Mucosa of descending colon (tissue), 3 donors: Measurements from ENCODE around the gene SELENOW. TPM values are rescaled to one million over a fixed set of nuclear protein-coding genes. Genes with fewer than 3 reads are reported as not detected.
"Not testable (repeated sequence)": the region's sequence is repeated elsewhere in the genome, so short reads cannot be mapped to it uniquely, and the experiment has no call there.

ENCODE experiments used
- ATAC-seq: fragments of 200-7000 bp; cut with Tn5 transposase; one replicate; pipeline ENCODE4 v1.9.1; 2020; ENCODE audit warnings: mild to moderate bottlenecking, moderate library complexity
- DNase-seq, 3 donors: peaks; one replicate each; pipeline ENCODE4 v3.0.0-alpha.2; 2020
- H3K36me3 ChIP-seq: fragments of 200-600 bp; one replicate; pipeline ENCODE4 v1.8.0; 2021; ENCODE audit warnings: low read depth, mild to moderate bottlenecking
- H3K4me1 ChIP-seq: fragments of 200-600 bp; one replicate; pipeline ENCODE4 v1.8.0; 2021; ENCODE audit warnings: low read depth, mild to moderate bottlenecking
- H3K4me3 ChIP-seq: fragments of 200-600 bp; one replicate; pipeline ENCODE4 v1.8.0; 2021; ENCODE audit warnings: mild to moderate bottlenecking
- H3K9me3 ChIP-seq: fragments of 200-600 bp; one replicate; pipeline ENCODE4 v1.8.0; 2021; ENCODE audit warnings: mild to moderate bottlenecking
- intact Hi-C, 2 donors: fragments of 100-400 bp; cut with DNase I in 1 of 2; cut with micrococcal nuclease in 1 of 2; formaldehyde crosslinking; loops; one replicate each; pipeline versions ENCODE4 v1.11.0 to v1.11.1; 2022; cut with DNase I, micrococcal nuclease
- total RNA-seq, 3 donors: library from RNA; stranded (reverse); fragmentation: NEBNext Ultra II Directional in 2 of 3; extraction: Animal tissue kit (Norgen Biotek cat#: 25700) in 2 of 3; gene quantifications; one replicate each; pipeline versions ENCODE4 v1.2.1 to v1.2.4, GENCODE V29; 2021 to 2023
- TF ChIP-seq, protein P1 (sequence below): fragments of 200-600 bp; IDR thresholded peaks from one replicate; pipeline ENCODE4 v1.8.0; 2022; ENCODE audit warnings: antibody characterized with exemption, mild to moderate bottlenecking
- donor health status: DM: no; HTN: no; CAD: no; lungs with moderate emphysema.
- donor health status: DM: no; HTN: no; CAD: no.
- donor health status: DM: no; HTN: yes; CAD: no.

The SELENOW gene
- total RNA-seq, 3 donors from 2014 or later = 228 to 527 (median 281) TPM

DNA sequence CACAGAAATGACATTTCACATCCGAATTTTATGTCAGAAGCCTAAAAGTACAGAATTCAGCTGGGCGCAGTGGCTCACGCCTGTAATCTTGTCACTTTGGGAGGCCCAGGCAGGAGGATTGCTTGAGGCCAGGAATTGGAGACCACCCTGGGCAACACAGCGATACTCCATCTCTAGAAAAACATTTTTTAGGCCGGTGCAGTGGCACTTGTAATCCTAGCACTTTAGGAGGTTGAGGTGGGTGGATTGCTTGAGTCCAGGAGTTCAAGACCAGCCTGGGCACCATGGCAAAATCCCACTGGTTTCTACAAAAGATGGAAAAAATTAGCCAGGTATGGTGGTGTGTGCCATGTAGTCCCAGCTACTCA lies 17.9 kb upstream of the SELENOW start:
- TF ChIP-seq, protein P1, sequence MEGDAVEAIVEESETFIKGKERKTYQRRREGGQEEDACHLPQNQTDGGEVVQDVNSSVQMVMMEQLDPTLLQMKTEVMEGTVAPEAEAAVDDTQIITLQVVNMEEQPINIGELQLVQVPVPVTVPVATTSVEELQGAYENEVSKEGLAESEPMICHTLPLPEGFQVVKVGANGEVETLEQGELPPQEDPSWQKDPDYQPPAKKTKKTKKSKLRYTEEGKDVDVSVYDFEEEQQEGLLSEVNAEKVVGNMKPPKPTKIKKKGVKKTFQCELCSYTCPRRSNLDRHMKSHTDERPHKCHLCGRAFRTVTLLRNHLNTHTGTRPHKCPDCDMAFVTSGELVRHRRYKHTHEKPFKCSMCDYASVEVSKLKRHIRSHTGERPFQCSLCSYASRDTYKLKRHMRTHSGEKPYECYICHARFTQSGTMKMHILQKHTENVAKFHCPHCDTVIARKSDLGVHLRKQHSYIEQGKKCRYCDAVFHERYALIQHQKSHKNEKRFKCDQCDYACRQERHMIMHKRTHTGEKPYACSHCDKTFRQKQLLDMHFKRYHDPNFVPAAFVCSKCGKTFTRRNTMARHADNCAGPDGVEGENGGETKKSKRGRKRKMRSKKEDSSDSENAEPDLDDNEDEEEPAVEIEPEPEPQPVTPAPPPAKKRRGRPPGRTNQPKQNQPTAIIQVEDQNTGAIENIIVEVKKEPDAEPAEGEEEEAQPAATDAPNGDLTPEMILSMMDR = no peak
- DNase-seq = no peak
- Histone ChIP-seq H3K4me1 (peaks cover 12% of the 10 kb centered on the region), H3K4me3 (no peak overlapping the region), H3K36me3 (no peaks in the 10 kb centered on the region), H3K9me3 (no peaks in the 10 kb centered on the region)
- ATAC-seq = no peak
- intact Hi-C loops = no loop called here

DNA sequence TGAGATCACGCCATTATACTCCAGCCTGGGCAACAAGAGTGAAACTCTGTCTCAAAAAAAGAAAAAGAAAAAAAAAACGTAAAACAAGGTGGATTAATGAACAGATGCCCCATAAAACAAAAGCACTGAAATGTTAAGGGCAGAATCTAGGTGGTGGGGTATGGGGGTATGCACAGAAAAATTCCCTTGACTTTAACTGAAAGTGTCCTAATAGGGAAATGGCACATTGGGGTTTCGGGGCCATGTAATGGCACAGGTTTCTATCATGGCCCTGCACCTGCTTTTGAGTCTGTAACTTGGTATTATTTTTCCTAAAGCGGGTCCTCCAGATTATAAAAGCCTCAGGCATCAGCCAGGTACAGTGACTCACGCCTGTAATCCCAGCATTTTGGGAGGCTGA lies 16.9 kb upstream of the SELENOW start:
- peaks cover 12% of the 10 kb centered on the region for H3K4me1 ChIP-seq
- TF ChIP-seq, protein P1 = no peak
- H3K36me3 ChIP-seq = no peaks in the 10 kb centered on the region
- DNase-seq = no peak
- no peaks in the 10 kb centered on the region for H3K9me3 ChIP-seq
- no peak for ATAC-seq
- no peak overlapping the region for H3K4me3 ChIP-seq
- intact Hi-C loops = no loop called here

DNA sequence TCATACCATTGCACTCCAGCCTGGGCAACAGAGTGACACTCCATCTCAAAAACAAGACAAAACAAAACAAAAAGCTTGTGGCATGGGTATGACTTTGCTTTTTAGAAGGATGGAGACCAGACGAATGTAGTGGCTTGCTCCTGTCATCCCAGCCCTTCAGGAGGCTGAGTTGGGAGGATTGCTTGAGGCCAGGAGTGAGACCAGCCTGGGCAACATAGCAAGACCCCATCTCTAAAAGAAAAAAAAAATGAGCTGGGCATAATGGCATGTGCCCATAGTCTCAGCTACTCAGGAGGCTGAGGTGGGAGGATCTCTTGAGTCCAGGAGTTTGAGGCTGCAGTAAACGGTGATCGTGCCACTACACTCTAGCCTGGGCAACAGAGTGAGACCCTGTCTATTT lies 16.4 kb upstream of the SELENOW start:
- no peak overlapping the region for H3K4me3 ChIP-seq
- H3K9me3 ChIP-seq = no peaks in the 10 kb centered on the region
- intact Hi-C loops = no loop called here
- DNase-seq (no peak), ATAC-seq (no peak)
- TF ChIP-seq, protein P1 = no peak
- H3K4me1 ChIP-seq = peaks cover 7% of the 10 kb centered on the region
- no peaks in the 10 kb centered on the region for H3K36me3 ChIP-seq

DNA sequence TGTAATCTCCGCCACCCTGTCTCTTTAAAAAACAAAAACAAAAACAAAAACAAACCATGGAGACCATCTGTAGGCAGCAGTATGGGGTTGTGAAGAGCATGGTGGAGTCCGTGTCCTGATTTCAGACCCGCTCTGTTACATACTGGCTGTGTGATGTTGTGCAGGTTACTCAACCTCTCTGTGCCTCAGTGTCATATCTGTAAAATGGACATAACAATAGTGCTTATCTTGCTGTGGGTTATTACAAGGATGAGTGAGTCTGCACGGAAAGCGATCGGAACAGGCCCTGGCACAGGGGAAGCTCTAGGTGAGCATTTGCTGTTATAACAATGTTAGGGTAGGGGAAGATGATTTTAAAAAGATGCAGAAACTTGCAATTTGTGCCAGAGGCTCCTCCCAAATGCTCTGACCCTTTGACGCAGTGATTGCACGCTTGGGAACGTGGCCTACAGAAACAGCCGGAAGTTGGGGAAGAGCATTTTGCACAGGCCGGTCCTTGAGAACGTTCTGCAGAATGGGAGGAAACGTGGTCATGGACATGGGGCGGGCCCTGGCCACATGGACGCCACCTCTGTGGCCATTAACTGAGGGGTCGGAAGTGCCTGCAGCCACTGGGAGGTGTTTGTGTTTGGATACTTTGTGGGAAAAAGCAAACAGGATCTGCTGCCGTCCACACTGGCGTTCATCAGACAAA lies 15.7 kb upstream of the SELENOW start:
- TF ChIP-seq, protein P1 = no peak
- Histone ChIP-seq H3K4me3 (no peak overlapping the region), H3K36me3 (no peaks in the 10 kb centered on the region), H3K4me1 (peaks cover 4% of the 10 kb centered on the region), H3K9me3 (no peaks in the 10 kb centered on the region)
- ATAC-seq (no peak), DNase-seq (no peak)
- intact Hi-C loops = no loop called here

DNA sequence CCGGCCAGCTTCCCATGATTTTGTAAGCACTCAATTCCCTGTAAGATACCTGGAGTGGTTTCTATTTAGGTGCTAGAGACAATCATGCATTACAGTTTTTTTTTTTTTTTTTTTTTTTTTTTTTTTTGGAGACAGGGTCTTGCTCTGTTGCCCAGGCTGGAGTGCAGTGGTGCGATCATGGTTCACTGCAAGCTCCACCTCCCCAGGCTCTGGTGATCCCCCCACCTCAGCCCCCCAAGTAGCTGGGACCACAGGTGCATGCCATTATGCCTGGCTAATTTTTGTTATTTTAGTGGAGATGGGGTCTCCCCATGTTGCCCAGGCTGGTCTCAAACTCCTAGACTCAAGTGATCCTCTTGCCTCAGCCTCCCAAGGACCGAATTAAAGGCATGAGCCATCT lies 13.8 kb upstream of the SELENOW start:
- H3K9me3 ChIP-seq, H3K36me3 ChIP-seq, H3K4me3 ChIP-seq, DNase-seq, H3K4me1 ChIP-seq, ATAC-seq, intact Hi-C loops: not testable (repeated sequence)

DNA sequence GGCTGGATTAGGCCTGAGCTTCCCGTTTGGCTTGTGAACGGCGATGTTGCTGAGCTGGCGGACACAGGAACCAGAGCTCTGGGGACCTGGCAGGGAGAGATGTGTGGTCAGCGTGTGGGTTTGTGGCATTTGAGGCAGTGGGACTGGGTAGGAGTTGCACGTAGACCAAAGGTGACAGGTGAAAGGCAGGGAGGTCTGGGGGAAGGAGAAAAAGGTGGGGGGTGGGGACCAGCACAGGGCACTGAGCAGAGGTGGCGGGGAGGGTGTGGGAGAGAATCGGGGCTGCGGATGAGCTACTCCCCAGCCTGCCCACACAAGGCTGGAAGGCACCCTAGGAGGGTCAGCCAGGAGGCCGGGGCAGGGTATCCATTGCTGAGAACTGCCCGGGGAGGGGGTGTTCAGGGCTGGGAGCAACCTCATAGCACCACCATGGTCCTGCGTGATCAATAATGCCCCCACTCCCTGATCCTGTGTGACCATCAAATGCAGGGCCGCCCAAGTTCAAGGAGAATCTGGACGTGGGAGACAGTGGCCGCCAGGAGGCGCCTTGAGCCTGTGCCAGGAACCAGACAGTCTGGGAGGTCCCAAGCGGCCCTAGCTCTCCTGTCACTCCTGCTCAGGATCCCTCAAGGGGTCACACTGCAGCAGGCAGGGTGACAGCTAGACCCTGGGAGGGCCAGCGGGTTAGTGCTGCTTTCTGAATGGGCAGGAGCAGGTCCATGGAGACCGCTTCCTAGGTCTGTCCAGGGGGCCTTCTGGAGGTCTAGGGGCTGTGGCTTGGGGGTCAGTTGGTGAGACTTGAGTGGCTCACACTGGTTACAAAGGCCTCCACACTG lies 12.8 kb upstream of the SELENOW start:
- ATAC-seq = peak; percentile 86
- TF ChIP-seq, protein P1 = peak; percentile 81
- Histone ChIP-seq H3K4me3 (no peak overlapping the region), H3K36me3 (no peaks in the 10 kb centered on the region), H3K4me1 (no peaks in the 10 kb centered on the region), H3K9me3 (no peaks in the 10 kb centered on the region)
- intact Hi-C loops = no loop called here
- peak in 2 of 3 donors; percentile 81 to 85 for DNase-seq
